Measurements from ENCODE around the gene P2RY2. TPM values are rescaled to one million over a fixed set of nuclear protein-coding genes. Genes with fewer than 3 reads are reported as not detected.

Gene P2RY2
- total RNA-seq, 1 donor: 0.18 TPM

GRCh38 chr11:73213196-73214143, 4.6 kb upstream of the P2RY2 start:
- no peak for DNase-seq (ENCODE audit: low read depth)
- TF ChIP-seq CTCF (IDR thresholded peaks at IDR 0.05; ENCODE audit: insufficient read depth, low read length): no peak
- no peak overlapping the region for H3K4me3 ChIP-seq (ENCODE audit: low read depth, low read length)

GRCh38 chr11:73215191-73216134, 2.6 kb upstream of the P2RY2 start:
- no peak overlapping the region for H3K4me3 ChIP-seq (ENCODE audit: low read depth, low read length)
- no peak for TF ChIP-seq CTCF (IDR thresholded peaks at IDR 0.05; ENCODE audit: insufficient read depth, low read length)
- no peak for DNase-seq (ENCODE audit: low read depth)

- no peak overlapping the region for H3K4me3 ChIP-seq (ENCODE audit: low read depth, low read length)
- TF ChIP-seq CTCF (IDR thresholded peaks at IDR 0.05; ENCODE audit: insufficient read depth, low read length): no peak
- no peak for DNase-seq (ENCODE audit: low read depth)
Observed at GRCh38 chr11:73216465-73216864, 1.6 kb upstream of the P2RY2 start.

GRCh38 chr11:73217131-73217809, 811 bp upstream of the P2RY2 start:
- no peak for TF ChIP-seq CTCF (IDR thresholded peaks at IDR 0.05; ENCODE audit: insufficient read depth, low read length)
- DNase-seq (ENCODE audit: low read depth): no peak
- no peak overlapping the region for H3K4me3 ChIP-seq (ENCODE audit: low read depth, low read length)

- no peak for DNase-seq (ENCODE audit: low read depth)
- no peak for TF ChIP-seq CTCF (IDR thresholded peaks at IDR 0.05; ENCODE audit: insufficient read depth, low read length)
- H3K4me3 ChIP-seq (ENCODE audit: low read depth, low read length): peak overlapping the region; percentile 50
Observed at GRCh38 chr11:73217810-73218105, 323 bp upstream of the P2RY2 start.

GRCh38 chr11:73218830-73219215, 742 bp downstream of the P2RY2 start:
- no peak for TF ChIP-seq CTCF (IDR thresholded peaks at IDR 0.05; ENCODE audit: insufficient read depth, low read length)
- no peak for DNase-seq (ENCODE audit: low read depth)
- H3K4me3 ChIP-seq (ENCODE audit: low read depth, low read length): no peak overlapping the region

Measured in fibroblast of the aortic adventitia (primary cell).